ENCODE measurements around the gene CAMK4.

DNA sequence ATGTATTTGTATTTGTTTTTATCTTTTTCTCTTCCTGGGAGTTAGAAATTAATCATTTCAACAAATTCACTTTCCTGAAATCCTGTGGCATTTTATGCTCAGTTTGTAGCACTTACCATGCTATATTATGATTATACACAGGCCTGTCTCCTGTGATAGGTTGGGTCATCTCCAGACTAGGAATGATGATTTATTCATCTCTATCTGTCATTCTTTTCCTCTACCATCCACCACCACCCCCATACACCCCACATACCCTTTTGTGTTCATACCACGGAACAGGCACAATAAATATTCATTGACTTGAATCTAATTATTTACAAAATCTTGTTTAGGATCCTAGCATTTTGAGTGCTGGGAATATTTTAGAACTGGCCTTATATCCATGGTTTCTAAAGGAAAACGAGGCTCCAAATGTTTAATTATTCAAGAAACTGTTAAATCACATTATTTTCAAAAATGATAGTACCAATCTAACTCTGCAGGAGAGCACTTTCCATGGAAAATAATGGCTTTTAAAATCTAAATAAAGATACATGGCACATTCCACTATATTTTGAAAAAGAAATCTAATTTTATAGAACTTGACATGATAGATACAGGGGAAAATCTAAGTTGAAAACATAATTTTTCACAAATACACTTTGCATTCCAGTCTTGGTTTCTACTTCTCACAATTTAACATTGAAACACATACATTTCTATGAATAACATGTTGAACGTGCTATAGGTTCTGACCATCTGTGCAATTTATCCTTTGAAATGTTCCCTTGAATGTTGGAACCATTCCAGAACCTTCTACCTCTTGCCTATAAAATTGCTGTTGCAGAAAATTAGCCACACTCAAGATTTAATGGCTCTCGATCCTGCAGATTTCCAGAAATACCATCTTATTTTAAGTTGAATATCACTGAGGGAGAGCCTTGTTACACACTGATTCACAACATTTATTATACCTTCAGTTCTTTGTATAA, 198.8 kb downstream of the CAMK4 start:
- TF ChIP-seq, protein P1, sequence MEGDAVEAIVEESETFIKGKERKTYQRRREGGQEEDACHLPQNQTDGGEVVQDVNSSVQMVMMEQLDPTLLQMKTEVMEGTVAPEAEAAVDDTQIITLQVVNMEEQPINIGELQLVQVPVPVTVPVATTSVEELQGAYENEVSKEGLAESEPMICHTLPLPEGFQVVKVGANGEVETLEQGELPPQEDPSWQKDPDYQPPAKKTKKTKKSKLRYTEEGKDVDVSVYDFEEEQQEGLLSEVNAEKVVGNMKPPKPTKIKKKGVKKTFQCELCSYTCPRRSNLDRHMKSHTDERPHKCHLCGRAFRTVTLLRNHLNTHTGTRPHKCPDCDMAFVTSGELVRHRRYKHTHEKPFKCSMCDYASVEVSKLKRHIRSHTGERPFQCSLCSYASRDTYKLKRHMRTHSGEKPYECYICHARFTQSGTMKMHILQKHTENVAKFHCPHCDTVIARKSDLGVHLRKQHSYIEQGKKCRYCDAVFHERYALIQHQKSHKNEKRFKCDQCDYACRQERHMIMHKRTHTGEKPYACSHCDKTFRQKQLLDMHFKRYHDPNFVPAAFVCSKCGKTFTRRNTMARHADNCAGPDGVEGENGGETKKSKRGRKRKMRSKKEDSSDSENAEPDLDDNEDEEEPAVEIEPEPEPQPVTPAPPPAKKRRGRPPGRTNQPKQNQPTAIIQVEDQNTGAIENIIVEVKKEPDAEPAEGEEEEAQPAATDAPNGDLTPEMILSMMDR (IDR thresholded peaks at IDR 0.05): no peak
- TF ChIP-seq POLR2A (IDR thresholded peaks at IDR 0.05): no peak

Measured in uterus (tissue), 2 donors.